Mesendoderm (in vitro differentiated cells): Measurements from ENCODE around the gene AMOT.

Experiments used
- DNase-seq: peaks from one replicate; pipeline ENCODE4 v3.0.0; 2013
- H2AK5ac ChIP-seq: 2 replicates; pipeline ENCODE4 v1.6.1; 2013; ENCODE audit warnings: low read length, inconsistent platforms
- H2BK120ac ChIP-seq: 2 replicates; pipeline ENCODE4 v1.6.1; 2013; ENCODE audit warnings: low read depth, mild to moderate bottlenecking, low read length, moderate library complexity, mixed read lengths
- H2BK15ac ChIP-seq: replicated peaks from 2 replicates; pipeline ENCODE4 v1.6.1; 2013; ENCODE audit warnings: low read depth, mild to moderate bottlenecking, moderate library complexity
- H2BK5ac ChIP-seq: 2 replicates; pipeline ENCODE4 v1.6.1; 2013; ENCODE audit warnings: low read length, inconsistent platforms
- H3K18ac ChIP-seq: 2 replicates; pipeline ENCODE4 v1.6.1; 2013; ENCODE audit warnings: mild to moderate bottlenecking, low read length, mixed read lengths
- H3K23ac ChIP-seq: one replicate; pipeline ENCODE4 v1.6.1; 2013; ENCODE audit warnings: low read length
- H3K27ac ChIP-seq: 2 replicates; pipeline ENCODE4 v1.5.1; 2013; ENCODE audit warnings: low read depth, mild to moderate bottlenecking, inconsistent platforms, low read length, moderate library complexity
- H3K27me3 ChIP-seq: 2 replicates; pipeline ENCODE4 v1.6.1; 2013; ENCODE audit warnings: low read length, control low read depth, mild to moderate bottlenecking, inconsistent platforms; ENCODE audit not compliant: insufficient read depth, poor library complexity
- H3K36me3 ChIP-seq: 2 replicates; pipeline ENCODE4 v1.6.1; 2013; ENCODE audit warnings: low read length, inconsistent platforms; ENCODE audit not compliant: control insufficient read depth, insufficient read depth
- H3K4ac ChIP-seq: one replicate; pipeline ENCODE4 v1.6.1; 2013; ENCODE audit warnings: low read depth, mild to moderate bottlenecking, low read length, moderate library complexity
- H3K4me1 ChIP-seq: 2 replicates; pipeline ENCODE4 v1.6.1; 2013; ENCODE audit warnings: low read depth, low read length, inconsistent platforms; ENCODE audit not compliant: control insufficient read depth
- H3K4me2 ChIP-seq: 2 replicates; pipeline ENCODE4 v1.6.1; 2013; ENCODE audit warnings: low read length
- H3K4me3 ChIP-seq: 2 replicates; pipeline ENCODE4 v1.5.1; 2013; ENCODE audit warnings: mild to moderate bottlenecking, low read length
- H3K56ac ChIP-seq: one replicate; pipeline ENCODE4 v1.6.1; 2013; ENCODE audit warnings: low read length
- H3K79me1 ChIP-seq: 2 replicates; pipeline ENCODE4 v1.6.1; 2013; ENCODE audit warnings: low read length, inconsistent platforms
- H3K79me2 ChIP-seq: 2 replicates; pipeline ENCODE4 v1.6.1; 2013; ENCODE audit warnings: mild to moderate bottlenecking, low read length; ENCODE audit not compliant: control insufficient read depth, insufficient read depth
- H3K9ac ChIP-seq: 2 replicates; pipeline ENCODE4 v1.6.1; 2013; ENCODE audit warnings: low read length, inconsistent platforms
- H4K5ac ChIP-seq: one replicate; pipeline ENCODE4 v1.6.1; 2013; ENCODE audit warnings: low read length
- H4K8ac ChIP-seq: one replicate; pipeline ENCODE4 v1.6.1; 2013; ENCODE audit warnings: low read depth, mild to moderate bottlenecking, control low read depth, low read length, moderate library complexity
- WGBS: extraction: QIAGEN DNeasy Blood & Tissue Kit; methylation state at CpG from one replicate; pipeline ENCODE4 v1.1.7; 2013; ENCODE audit warnings: low lambda C conversion rate, missing lambda C conversion rate; ENCODE audit not compliant: insufficient coverage; ENCODE audit errors: extremely low coverage; 5-methylcytosine and 5-hydroxymethylcytosine counted together

The AMOT gene

DNA sequence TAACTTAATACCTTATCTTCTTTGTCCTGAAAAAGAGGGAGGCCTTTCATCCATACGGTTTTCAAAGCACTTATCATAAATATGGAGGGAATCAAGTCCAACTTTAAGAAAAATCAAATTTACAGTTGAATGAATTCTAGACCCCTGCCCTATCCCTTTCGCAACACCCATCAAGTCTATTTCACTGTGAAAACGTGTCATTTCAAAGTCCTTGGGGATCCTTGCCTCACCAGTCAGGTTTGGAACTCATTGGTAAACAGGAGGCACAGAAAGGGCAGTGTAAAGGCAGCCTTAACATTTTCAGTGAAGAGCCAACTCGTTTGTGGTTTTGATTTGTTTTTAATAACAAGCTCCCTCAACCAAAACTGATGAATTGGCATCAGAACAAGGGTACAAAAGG, 66.5 kb downstream of the AMOT start:
- no CpG with 5 or more reads among the region's 4 CpGs for WGBS
- no peak overlapping the region for H2BK15ac ChIP-seq
- no peak for DNase-seq

DNA sequence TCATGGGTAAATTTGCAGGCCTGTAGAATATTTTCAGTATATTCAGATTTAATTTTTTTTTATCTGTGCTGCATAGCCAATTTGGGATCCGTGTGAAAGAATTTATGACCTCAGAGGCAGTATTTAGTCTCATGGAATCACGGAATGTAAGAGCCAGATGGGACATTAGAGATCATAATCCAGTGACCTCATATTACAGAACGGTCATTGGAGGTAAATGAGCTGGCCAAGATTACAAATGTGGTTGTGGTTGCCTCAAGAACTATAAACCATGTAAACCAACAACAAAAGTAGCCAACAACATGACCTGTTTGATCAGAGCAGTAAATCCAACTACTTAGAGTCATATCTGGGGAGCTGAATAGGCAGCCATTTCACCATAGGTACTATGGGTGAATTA, 71.6 kb downstream of the AMOT start:
- Histone ChIP-seq H2BK5ac (no peak overlapping the region), H4K5ac (no peak overlapping the region), H3K56ac (no peak overlapping the region), H3K4me3 (no peak overlapping the region), H2BK15ac (no peak overlapping the region), H3K23ac (no peak overlapping the region), H3K27me3 (no peaks in the 10 kb centered on the region), H3K9ac (no peak overlapping the region), H3K79me2 (no peaks in the 10 kb centered on the region), H3K4ac (no peak overlapping the region), H4K8ac (no peak overlapping the region), H3K27ac (no peak overlapping the region), H3K4me2 (no peak overlapping the region), H2AK5ac (no peak overlapping the region), H3K4me1 (no peaks in the 10 kb centered on the region), H3K36me3 (no peaks in the 10 kb centered on the region), H2BK120ac (no peak overlapping the region), H3K18ac (no peak overlapping the region), H3K79me1 (no peaks in the 10 kb centered on the region)
- DNase-seq, result no peak
- WGBS, result no CpG with 5 or more reads among the region's 3 CpGs

More for the DNA sequence above, 66.5 kb downstream of the AMOT start:
- Histone ChIP-seq H4K5ac (no peak overlapping the region), H2AK5ac (no peak overlapping the region), H3K23ac (no peak overlapping the region), H3K27ac (no peak overlapping the region), H3K79me1 (no peaks in the 10 kb centered on the region), H3K4me3 (no peak overlapping the region), H3K4me2 (no peak overlapping the region), H2BK120ac (no peak overlapping the region), H4K8ac (no peak overlapping the region), H3K36me3 (no peaks in the 10 kb centered on the region), H3K56ac (no peak overlapping the region), H3K4me1 (no peaks in the 10 kb centered on the region), H3K4ac (no peak overlapping the region), H3K79me2 (no peaks in the 10 kb centered on the region), H3K9ac (no peak overlapping the region), H2BK5ac (no peak overlapping the region), H3K18ac (no peak overlapping the region), H3K27me3 (no peaks in the 10 kb centered on the region)

DNA sequence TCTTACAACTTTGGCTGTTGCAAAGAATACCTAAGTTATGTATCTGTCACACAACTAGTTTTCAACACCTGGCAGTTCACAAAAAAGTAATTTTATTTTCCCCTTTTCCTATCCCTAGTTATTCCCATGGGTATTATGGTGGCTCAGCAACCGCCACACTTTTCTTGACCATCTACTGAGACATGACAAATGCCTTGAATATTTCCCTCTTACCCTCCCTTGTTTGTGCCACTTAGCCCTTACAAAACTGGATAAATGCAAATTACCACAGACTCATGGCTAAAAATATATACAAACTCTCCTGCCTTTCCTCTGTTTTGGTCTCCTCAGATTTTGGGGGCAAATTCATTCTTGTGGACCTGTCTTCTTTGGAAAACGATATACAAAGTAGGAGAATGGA, 72.1 kb downstream of the AMOT start:
- Histone ChIP-seq H2BK5ac (no peak overlapping the region), H2AK5ac (no peak overlapping the region), H3K36me3 (no peaks in the 10 kb centered on the region), H3K9ac (no peak overlapping the region), H3K27me3 (no peaks in the 10 kb centered on the region), H3K4me3 (no peak overlapping the region), H3K4me2 (no peak overlapping the region), H3K18ac (no peak overlapping the region), H3K56ac (no peak overlapping the region), H3K79me2 (no peaks in the 10 kb centered on the region), H4K5ac (no peak overlapping the region), H2BK15ac (no peak overlapping the region), H3K4ac (no peak overlapping the region), H2BK120ac (no peak overlapping the region), H3K4me1 (no peaks in the 10 kb centered on the region), H3K79me1 (no peaks in the 10 kb centered on the region), H3K27ac (no peak overlapping the region), H4K8ac (no peak overlapping the region), H3K23ac (no peak overlapping the region)
- no CpG with 5 or more reads among the region's 2 CpGs for WGBS
- no peak for DNase-seq

DNA sequence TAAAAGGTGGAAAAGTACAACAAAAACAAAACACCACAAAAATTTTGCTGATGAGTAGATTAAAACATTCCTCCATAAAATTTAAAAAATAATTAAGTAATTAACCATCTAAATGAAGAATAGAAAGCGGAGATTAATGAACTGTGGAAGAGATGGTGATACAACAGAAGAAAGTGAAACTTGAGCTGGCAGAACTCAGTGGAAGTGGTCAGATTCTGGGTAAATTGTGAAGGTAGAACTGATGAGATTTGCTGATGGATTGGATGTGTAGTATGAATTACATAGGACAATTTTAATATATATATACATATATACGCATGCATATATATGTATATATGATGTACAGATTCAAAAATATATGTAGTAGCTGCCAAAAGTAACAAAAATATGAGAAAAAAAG, 73.9 kb downstream of the AMOT start:
- Histone ChIP-seq H3K4ac (no peak overlapping the region), H4K5ac (no peak overlapping the region), H3K79me2 (no peaks in the 10 kb centered on the region), H3K18ac (no peak overlapping the region), H3K23ac (no peak overlapping the region), H3K4me1 (no peaks in the 10 kb centered on the region), H3K9ac (no peak overlapping the region), H4K8ac (no peak overlapping the region), H3K56ac (no peak overlapping the region), H2AK5ac (no peak overlapping the region), H2BK15ac (no peak overlapping the region), H3K4me2 (no peak overlapping the region), H2BK120ac (no peak overlapping the region), H3K27ac (no peak overlapping the region), H3K79me1 (no peaks in the 10 kb centered on the region), H3K27me3 (no peaks in the 10 kb centered on the region), H3K36me3 (no peaks in the 10 kb centered on the region), H2BK5ac (no peak overlapping the region), H3K4me3 (no peak overlapping the region)
- WGBS, result no CpG with 5 or more reads among the region's 2 CpGs
- DNase-seq, result no peak

DNA sequence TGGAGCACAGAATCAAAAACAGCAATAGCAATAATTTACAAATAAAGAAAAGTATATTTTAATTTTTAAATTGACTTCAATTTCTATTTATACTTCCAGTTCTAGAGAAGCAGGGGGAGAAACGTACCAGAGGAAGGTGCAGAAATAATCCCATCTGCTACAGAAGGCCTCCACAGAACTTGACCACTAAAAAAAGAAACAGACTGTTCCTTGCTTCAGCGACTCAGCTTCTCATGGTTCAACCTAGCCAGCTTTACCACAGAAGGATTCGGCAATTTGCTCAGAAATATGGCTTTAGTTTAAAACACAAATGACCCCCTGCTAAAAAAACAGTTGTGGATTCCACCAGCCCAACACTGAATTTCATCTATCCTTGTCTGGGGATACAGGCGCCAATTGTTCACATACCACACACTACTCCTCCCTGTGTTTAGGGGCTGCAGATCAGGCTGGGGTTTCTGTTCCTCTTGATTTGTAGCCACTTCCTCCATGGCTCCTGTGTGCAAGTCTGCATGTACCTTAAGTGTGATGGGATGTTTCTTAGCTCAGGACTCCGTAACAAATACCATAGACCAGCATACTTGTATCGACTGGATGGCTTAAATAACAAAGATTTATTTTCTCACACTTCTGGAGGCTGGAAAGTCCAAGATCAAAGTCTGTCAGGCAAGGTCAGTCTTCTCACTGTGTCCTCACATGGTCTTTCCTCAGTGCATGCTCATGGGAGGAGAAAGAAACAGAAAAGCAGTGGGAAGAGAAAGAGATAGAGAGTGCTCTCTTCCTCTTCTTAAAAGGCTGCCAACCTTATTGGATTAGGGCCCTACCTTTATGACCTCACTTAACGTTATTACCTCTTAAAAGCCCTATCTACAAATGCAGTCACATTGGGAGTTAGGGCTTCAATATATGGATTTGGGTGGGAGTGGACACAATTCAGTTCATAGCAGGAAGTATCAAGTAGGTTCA, 79.1 kb downstream of the AMOT start:
- H3K18ac ChIP-seq, result no peak overlapping the region
- H3K23ac ChIP-seq, result no peak overlapping the region
- H3K4me3 ChIP-seq, result no peak overlapping the region
- no peaks in the 10 kb centered on the region for H3K36me3 ChIP-seq
- H3K4ac ChIP-seq, result no peak overlapping the region
- H3K27me3 ChIP-seq, result no peaks in the 10 kb centered on the region
- H3K4me2 ChIP-seq, result no peak overlapping the region
- H4K5ac ChIP-seq, result no peak overlapping the region
- DNase-seq, result no peak
- no peaks in the 10 kb centered on the region for H3K4me1 ChIP-seq
- H4K8ac ChIP-seq, result no peak overlapping the region
- no peak overlapping the region for H2BK120ac ChIP-seq
- H2BK15ac ChIP-seq, result no peak overlapping the region
- WGBS, result no CpG with 5 or more reads among the region's 7 CpGs
- no peaks in the 10 kb centered on the region for H3K79me2 ChIP-seq
- no peak overlapping the region for H3K56ac ChIP-seq
- H2BK5ac ChIP-seq, result no peak overlapping the region
- H3K9ac ChIP-seq, result no peak overlapping the region
- H2AK5ac ChIP-seq, result no peak overlapping the region
- H3K27ac ChIP-seq, result no peak overlapping the region
- no peaks in the 10 kb centered on the region for H3K79me1 ChIP-seq

DNA sequence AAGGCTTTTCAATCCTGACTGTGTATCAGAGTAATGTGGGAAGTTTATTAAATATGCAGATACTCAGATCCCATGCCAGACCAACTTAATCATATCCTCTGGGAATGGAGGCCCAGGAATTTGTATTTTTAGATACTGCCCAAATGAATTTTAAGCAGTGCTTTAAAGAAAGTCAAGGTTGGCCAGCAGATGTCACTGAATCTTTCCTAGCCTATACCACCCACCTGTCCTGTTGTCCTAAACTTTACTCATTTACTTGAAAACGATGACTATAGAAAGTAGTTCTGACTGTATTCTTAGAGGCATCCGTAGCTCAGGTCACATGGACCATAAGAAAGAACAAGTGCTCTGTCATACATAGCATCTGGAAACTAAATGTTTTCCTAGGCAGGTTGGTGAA, 79.9 kb downstream of the AMOT start:
- Histone ChIP-seq H4K5ac (no peak overlapping the region), H3K4ac (no peak overlapping the region), H3K9ac (no peak overlapping the region), H3K4me2 (no peak overlapping the region), H3K56ac (no peak overlapping the region), H3K79me1 (no peaks in the 10 kb centered on the region), H3K27ac (no peak overlapping the region), H3K18ac (no peak overlapping the region), H2AK5ac (no peak overlapping the region), H3K4me3 (no peak overlapping the region), H3K79me2 (no peaks in the 10 kb centered on the region), H3K23ac (no peak overlapping the region), H3K27me3 (no peaks in the 10 kb centered on the region), H4K8ac (no peak overlapping the region), H3K4me1 (no peaks in the 10 kb centered on the region), H2BK15ac (no peak overlapping the region), H2BK120ac (no peak overlapping the region), H2BK5ac (no peak overlapping the region), H3K36me3 (no peaks in the 10 kb centered on the region)
- no peak for DNase-seq
- no CpG with 5 or more reads among the region's 2 CpGs for WGBS
